GM18951 (cell line): ENCODE results near the gene AGA.

ENCODE experiments used
- POLR2A ChIP-seq: IDR thresholded peaks from 4 replicates; pipeline ENCODE4 v1.6.1; 2011; ENCODE audit warnings: mild to moderate bottlenecking; ENCODE audit not compliant: insufficient read length, insufficient read depth; ENCODE audit errors: extremely low read depth
- in situ Hi-C: fragments of 300-500 bp; cut with MboI; formaldehyde crosslinking; loops from one replicate; pipeline ENCODE4 v1.12.0; 2022; ENCODE audit warnings: low sequenced_read_pairs, mixed read lengths, inconsistent platforms; ENCODE audit not compliant: unreplicated experiment

The AGA gene

GRCh38 chr4:177441803-177442622 is at the start of gene AGA:
Gene AGA (minus strand): TSS chr4:177442437. CDS start chr4:177442375, 62 bp downstream.
- in situ Hi-C loops: no loop called here
- TF ChIP-seq POLR2A: peak; percentile 97

GRCh38 chr4:177492022-177492421 is 49.8 kb upstream of the AGA start:
- in situ Hi-C loops: no loop called here
- TF ChIP-seq POLR2A: no peak

GRCh38 chr4:177490769-177491168 is 48.5 kb upstream of the AGA start:
- in situ Hi-C loops: no loop called here
- no peak for TF ChIP-seq POLR2A

GRCh38 chr4:177489471-177490246 is 47.4 kb upstream of the AGA start:
- in situ Hi-C loops: no loop called here
- TF ChIP-seq POLR2A: no peak

GRCh38 chr4:177487977-177488376 is 45.7 kb upstream of the AGA start:
- TF ChIP-seq POLR2A: no peak
- in situ Hi-C loops: no loop called here

GRCh38 chr4:177485528-177485927 is 43.3 kb upstream of the AGA start:
- TF ChIP-seq POLR2A: no peak
- in situ Hi-C loops: no loop called here

- in situ Hi-C loops: no loop called here
- TF ChIP-seq POLR2A: no peak
Measured at GRCh38 chr4:177484613-177485021, 42.4 kb upstream of the AGA start.

GRCh38 chr4:177483760-177484159 is 41.5 kb upstream of the AGA start:
- in situ Hi-C loops: no loop called here
- no peak for TF ChIP-seq POLR2A

- in situ Hi-C loops: no loop called here
- no peak for TF ChIP-seq POLR2A
Measured at GRCh38 chr4:177483271-177483670, 41.0 kb upstream of the AGA start.

- TF ChIP-seq POLR2A: no peak
- in situ Hi-C loops: no loop called here
Measured at GRCh38 chr4:177482367-177482766, 40.1 kb upstream of the AGA start.

GRCh38 chr4:177480795-177481194 is 38.6 kb upstream of the AGA start:
- no peak for TF ChIP-seq POLR2A
- in situ Hi-C loops: no loop called here

- TF ChIP-seq POLR2A: no peak
- in situ Hi-C loops: no loop called here
Measured at GRCh38 chr4:177479063-177479462, 36.8 kb upstream of the AGA start.

- TF ChIP-seq POLR2A: no peak
- in situ Hi-C loops: no loop called here
Measured at GRCh38 chr4:177478496-177478895, 36.3 kb upstream of the AGA start.

- no peak for TF ChIP-seq POLR2A
- in situ Hi-C loops: no loop called here
Measured at GRCh38 chr4:177473991-177474390, 31.8 kb upstream of the AGA start.
